Osteocyte (in vitro differentiated cells): ENCODE data around the gene BCL7A. TPM values are rescaled to one million over a fixed set of nuclear protein-coding genes. Genes with fewer than 3 reads are reported as not detected.

Experiments used
- DNase-seq: peaks from one replicate; pipeline ENCODE4 v3.0.0; 2021; ENCODE audit warnings: mixed read lengths; ENCODE audit not compliant: unreplicated experiment; ENCODE audit errors: extremely low spot score
- H3K27ac Mint-ChIP-seq: one replicate; pipeline ENCODE4 v1.8.0; 2021; ENCODE audit warnings: mild to moderate bottlenecking, mixed read lengths; ENCODE audit not compliant: unreplicated experiment
- H3K27me3 Mint-ChIP-seq: one replicate; pipeline ENCODE4 v1.8.0; 2021; ENCODE audit warnings: mixed read lengths; ENCODE audit not compliant: unreplicated experiment
- H3K36me3 Mint-ChIP-seq: one replicate; pipeline ENCODE4 v1.8.0; 2021; ENCODE audit warnings: mixed read lengths; ENCODE audit not compliant: unreplicated experiment
- H3K4me1 Mint-ChIP-seq: one replicate; pipeline ENCODE4 v1.8.0; 2021; ENCODE audit warnings: mixed read lengths; ENCODE audit not compliant: unreplicated experiment
- H3K4me3 Mint-ChIP-seq: one replicate; pipeline ENCODE4 v1.8.0; 2021; ENCODE audit warnings: mild to moderate bottlenecking, moderate library complexity, mixed read lengths; ENCODE audit not compliant: unreplicated experiment
- H3K9me3 Mint-ChIP-seq: one replicate; pipeline ENCODE4 v1.8.0; 2021; ENCODE audit warnings: mixed read lengths; ENCODE audit not compliant: unreplicated experiment
- total RNA-seq: library from RNA; stranded (reverse); gene quantifications from 2 replicates; pipeline ENCODE4 v1.2.1, GENCODE V29; 2021
- TF ChIP-seq, protein P1 (sequence below): fragments of 200-600 bp; sonication (generic); IDR thresholded peaks from 2 replicates; pipeline ENCODE4 v1.5.0; 2021; ENCODE audit warnings: antibody characterized with exemption, mild to moderate bottlenecking, moderate library complexity

Gene BCL7A
- total RNA-seq, 1 donor from 2014 or later, result 10.0 TPM

DNA sequence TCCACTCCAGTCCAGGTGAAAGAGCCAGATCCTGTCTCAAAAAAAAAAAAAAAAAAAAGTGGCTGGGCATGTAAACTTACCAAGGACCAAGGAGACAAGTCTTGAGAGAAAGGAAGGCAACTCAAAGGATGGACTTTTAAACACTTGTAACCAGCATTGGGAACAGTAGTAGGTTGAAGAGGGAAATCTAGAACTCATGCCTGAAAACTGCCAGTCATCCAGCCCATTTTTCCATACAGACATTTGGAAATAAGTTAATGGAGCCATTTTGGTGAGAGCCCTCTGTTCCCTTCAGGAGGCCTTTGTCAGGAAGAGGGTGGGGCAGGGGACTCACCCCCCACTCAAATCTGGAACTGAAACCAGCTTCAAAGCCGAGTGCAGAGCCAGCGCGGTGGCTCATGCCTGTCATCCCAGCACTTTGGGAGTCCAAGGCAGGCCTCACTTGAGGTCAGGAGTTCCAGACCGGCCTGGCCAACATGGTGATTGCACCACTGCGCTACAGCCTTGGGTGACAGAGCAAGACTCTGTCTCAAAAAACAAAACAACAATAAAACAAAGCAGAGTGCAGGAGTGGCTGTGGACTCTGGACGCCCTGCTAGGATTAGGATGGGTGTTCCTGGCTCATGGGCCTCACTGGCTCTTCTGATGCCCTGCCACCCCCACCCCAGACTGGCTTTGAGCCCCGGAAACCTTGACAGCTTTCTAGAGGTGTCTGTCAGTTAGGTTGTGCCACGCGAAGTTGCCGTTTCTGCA, 55.2 kb downstream of the BCL7A start:
- Mint-ChIP-seq H3K27ac (no peak overlapping the region), H3K4me3 (no peak overlapping the region), H3K4me1 (peaks cover 42% of the 10 kb centered on the region), H3K36me3 (no peaks in the 10 kb centered on the region), H3K9me3 (no peaks in the 10 kb centered on the region), H3K27me3 (no peaks in the 10 kb centered on the region)
- TF ChIP-seq, protein P1, sequence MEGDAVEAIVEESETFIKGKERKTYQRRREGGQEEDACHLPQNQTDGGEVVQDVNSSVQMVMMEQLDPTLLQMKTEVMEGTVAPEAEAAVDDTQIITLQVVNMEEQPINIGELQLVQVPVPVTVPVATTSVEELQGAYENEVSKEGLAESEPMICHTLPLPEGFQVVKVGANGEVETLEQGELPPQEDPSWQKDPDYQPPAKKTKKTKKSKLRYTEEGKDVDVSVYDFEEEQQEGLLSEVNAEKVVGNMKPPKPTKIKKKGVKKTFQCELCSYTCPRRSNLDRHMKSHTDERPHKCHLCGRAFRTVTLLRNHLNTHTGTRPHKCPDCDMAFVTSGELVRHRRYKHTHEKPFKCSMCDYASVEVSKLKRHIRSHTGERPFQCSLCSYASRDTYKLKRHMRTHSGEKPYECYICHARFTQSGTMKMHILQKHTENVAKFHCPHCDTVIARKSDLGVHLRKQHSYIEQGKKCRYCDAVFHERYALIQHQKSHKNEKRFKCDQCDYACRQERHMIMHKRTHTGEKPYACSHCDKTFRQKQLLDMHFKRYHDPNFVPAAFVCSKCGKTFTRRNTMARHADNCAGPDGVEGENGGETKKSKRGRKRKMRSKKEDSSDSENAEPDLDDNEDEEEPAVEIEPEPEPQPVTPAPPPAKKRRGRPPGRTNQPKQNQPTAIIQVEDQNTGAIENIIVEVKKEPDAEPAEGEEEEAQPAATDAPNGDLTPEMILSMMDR, result no peak
- no peak for DNase-seq

DNA sequence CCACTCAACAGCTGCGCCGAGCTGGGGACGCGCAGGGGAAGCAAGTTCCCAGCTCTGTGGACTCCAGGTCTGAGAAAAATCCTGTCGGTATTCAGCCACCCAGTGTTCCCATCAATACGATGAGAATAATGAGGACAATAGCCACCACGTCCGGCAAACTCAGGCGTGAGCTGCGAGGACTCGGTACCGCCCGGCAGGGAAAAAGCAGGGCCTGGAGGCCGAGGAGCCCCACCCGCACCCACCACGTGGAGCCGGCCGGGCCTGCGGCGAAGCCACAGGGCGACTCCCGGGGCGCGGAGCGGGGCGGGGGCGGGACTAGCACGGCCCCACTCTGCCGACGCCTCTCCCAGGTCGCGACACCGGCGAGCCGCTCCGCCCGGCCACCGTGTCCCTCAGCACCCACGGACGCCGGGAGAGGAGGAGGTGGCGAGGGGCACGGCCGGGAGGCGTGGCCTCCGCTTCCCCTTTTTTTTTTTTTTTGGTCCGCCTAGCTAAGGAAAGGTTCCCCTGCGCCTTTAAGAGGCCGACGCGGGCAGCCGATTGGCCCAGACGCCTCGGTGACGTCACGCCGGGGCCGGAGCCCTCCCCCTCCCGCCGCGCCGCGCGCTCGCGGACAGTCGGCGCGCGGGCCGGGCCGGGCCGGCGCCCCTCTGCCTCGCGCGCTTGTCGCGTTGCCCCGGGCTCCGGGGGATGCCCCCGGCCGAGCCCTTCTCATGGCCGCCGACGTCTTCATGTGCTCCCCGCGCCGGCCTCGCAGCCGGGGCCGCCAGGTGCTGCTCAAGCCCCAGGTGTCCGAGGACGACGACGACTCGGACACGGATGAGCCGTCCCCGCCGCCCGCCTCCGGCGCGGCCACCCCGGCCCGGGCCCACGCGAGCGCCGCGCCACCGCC, 56.7 kb downstream of the BCL7A start, which contains the start of gene MLXIP:
Gene MLXIP (plus strand): TSS at position 616 of the 892 bp plus-strand sequence. CDS start 98 bp downstream, at position 714.
- no peaks in the 10 kb centered on the region for H3K27me3 Mint-ChIP-seq
- H3K4me3 Mint-ChIP-seq, result peak within 1 kb of the TSS; percentile 91
- TF ChIP-seq, protein P1, result no peak

DNA sequence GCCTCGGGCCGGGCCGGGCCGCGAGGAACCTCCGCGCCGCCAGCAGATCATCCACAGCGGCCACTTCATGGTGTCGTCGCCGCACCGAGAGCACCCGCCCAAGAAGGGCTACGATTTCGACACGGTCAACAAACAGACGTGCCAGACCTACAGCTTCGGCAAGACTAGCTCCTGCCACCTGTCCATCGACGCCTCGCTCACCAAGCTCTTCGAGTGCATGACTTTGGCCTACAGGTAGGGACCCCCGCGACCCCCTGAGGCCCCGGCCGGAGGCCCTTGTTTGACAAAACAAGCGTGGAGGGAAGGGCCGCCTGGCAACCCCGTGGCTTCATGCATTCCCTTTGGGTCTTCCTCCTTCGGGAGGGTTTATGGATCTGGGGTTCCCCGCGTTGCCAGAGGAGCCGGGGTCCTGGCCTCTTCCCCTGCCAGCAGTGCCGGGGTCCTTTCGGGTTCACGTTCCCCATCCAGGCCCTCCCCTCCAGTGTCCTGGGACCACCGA, 57.4 kb downstream of the BCL7A start:
- DNase-seq, result no peak
- peaks cover 2% of the 10 kb centered on the region for H3K36me3 Mint-ChIP-seq
- no peaks in the 10 kb centered on the region for H3K9me3 Mint-ChIP-seq
- TF ChIP-seq, protein P1, result no peak
- peak overlapping the region; percentile 88 for H3K27ac Mint-ChIP-seq
- peak overlapping the region; percentile 91 for H3K4me3 Mint-ChIP-seq
- H3K27me3 Mint-ChIP-seq, result no peaks in the 10 kb centered on the region
- H3K4me1 Mint-ChIP-seq, result peaks cover 45% of the 10 kb centered on the region

More for the DNA sequence above, 56.7 kb downstream of the BCL7A start, which contains the start of gene MLXIP:
- Mint-ChIP-seq H3K36me3 (no peaks in the 10 kb centered on the region), H3K27ac (peak within 1 kb of the TSS; percentile 88), H3K4me1 (peaks cover 45% of the 10 kb centered on the region), H3K9me3 (no peaks in the 10 kb centered on the region)
- peak; percentile 97 for DNase-seq

DNA sequence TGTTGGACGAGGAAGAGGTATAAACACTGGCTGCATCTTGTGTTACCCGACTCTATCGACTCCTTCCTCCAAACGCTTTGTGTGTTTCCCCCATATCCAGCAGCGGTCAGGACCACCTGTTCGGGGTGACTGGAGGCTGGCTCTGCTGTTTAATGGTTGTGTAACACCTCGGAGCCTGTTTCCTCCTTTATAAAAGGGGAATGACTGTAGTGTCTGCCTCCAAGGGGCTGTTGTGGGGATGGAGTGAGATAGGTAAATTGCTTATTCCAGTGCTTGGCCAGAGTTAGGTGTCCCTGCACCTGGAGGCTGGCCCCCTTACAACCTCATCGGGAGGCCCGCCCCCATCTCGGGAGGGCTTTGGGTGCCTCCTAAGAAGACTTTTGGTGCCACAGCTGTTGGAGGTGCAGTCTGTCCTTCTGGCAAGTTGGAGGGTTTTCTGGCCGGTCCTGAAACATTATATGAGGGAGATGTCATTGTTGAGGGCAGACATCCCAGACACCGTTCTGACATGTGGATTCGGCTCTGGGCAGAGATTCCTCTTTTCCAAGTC, 57.9 kb downstream of the BCL7A start:
- H3K27me3 Mint-ChIP-seq, result no peaks in the 10 kb centered on the region
- H3K27ac Mint-ChIP-seq, result peak overlapping the region; percentile 88
- peaks cover 45% of the 10 kb centered on the region for H3K4me1 Mint-ChIP-seq
- peaks cover 2% of the 10 kb centered on the region for H3K36me3 Mint-ChIP-seq
- no peaks in the 10 kb centered on the region for H3K9me3 Mint-ChIP-seq
- peak overlapping the region; percentile 91 for H3K4me3 Mint-ChIP-seq
- TF ChIP-seq, protein P1, result no peak
- DNase-seq, result no peak
